WI38 (cell line): ENCODE results near the gene KIAA0232.

Experiments
- H3K4me3 ChIP-seq: 2 replicates; pipeline ENCODE4 v1.5.1; 2011; ENCODE audit warnings: low read depth, mild to moderate bottlenecking, control low read depth, low read length
- TF ChIP-seq, protein P1 (sequence below): IDR thresholded peaks from 2 replicates; pipeline ENCODE4 v1.5.1; 2012; ENCODE audit warnings: low read depth, mild to moderate bottlenecking, control low read depth, low read length

KIAA0232 gene

GRCh38 chr4:6815029-6815836, 32.7 kb downstream of the KIAA0232 start:
- TF ChIP-seq, protein P1, sequence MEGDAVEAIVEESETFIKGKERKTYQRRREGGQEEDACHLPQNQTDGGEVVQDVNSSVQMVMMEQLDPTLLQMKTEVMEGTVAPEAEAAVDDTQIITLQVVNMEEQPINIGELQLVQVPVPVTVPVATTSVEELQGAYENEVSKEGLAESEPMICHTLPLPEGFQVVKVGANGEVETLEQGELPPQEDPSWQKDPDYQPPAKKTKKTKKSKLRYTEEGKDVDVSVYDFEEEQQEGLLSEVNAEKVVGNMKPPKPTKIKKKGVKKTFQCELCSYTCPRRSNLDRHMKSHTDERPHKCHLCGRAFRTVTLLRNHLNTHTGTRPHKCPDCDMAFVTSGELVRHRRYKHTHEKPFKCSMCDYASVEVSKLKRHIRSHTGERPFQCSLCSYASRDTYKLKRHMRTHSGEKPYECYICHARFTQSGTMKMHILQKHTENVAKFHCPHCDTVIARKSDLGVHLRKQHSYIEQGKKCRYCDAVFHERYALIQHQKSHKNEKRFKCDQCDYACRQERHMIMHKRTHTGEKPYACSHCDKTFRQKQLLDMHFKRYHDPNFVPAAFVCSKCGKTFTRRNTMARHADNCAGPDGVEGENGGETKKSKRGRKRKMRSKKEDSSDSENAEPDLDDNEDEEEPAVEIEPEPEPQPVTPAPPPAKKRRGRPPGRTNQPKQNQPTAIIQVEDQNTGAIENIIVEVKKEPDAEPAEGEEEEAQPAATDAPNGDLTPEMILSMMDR: no peak
- no peak overlapping the region for H3K4me3 ChIP-seq

- no peak overlapping the region for H3K4me3 ChIP-seq
- TF ChIP-seq, protein P1: no peak
These were observed 36.8 kb downstream of the KIAA0232 start for GRCh38 chr4:6819295-6819694.

DNA sequence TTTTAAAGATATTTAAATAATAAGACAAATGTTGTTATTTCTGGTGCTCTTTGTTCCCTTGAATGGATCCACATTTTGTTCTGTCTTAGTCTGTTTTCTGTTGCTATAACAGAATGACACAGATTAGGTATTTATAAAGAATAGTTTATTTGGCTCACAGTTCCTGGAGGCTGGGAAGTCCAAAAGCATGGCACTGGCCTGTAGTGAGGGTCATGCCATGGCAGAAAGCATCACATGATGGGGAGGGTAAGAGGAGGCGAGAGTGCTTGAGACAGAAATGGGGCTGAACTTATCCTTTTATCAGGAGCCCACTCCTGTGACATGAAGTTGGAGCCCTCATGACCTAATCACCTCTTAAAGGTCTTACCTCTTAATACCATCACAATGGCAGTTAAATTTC, 38.2 kb downstream of the KIAA0232 start:
- TF ChIP-seq, protein P1: no peak
- H3K4me3 ChIP-seq: no peak overlapping the region

GRCh38 chr4:6824071-6824470, 41.5 kb downstream of the KIAA0232 start:
- TF ChIP-seq, protein P1: no peak

DNA sequence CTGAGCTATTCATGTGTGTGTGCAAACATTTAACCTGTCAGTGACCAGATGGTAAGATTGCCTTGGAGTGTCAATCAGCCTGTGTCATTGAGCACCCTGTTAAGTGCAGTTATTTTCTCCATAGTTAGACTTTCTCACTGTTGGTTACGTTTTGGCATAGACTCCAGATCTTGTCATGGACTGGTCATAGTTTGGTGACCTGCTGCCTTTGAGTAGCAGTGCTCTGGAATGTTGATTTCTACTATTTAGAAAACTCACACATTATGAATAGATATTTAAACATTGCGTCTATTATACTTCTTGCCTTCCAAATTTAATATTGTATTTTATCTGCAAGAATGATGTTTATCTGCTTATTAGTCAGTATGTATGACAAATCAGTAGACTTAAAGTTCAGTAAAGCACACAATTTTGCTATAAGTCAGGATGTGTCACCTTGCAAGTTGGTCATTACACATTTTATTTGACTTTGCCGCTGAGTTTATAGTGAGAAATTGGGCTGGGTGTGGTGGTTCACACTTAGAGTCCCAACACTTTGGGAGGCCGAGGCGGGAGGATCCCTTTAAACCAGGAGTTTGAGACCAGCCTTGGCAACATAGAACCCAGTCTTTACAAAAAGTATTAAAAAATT, 42.4 kb downstream of the KIAA0232 start:
- TF ChIP-seq, protein P1: no peak
- no peak overlapping the region for H3K4me3 ChIP-seq

More at GRCh38 chr4:6824071-6824470, 41.5 kb downstream of the KIAA0232 start:
- no peak overlapping the region for H3K4me3 ChIP-seq

GRCh38 chr4:6825403-6825802, 42.9 kb downstream of the KIAA0232 start:
- TF ChIP-seq, protein P1: no peak
- H3K4me3 ChIP-seq: no peak overlapping the region
